Epithelial cell of alveolus of lung (primary cell): ENCODE data around the gene NUDT16. TPM values are rescaled to one million over a fixed set of nuclear protein-coding genes. Genes with fewer than 3 reads are reported as not detected.

Source experiments
- total RNA-seq: library from RNA; depleted of rRNA; stranded (reverse); fragments of >200 nt; gene quantifications from 2 replicates; pipeline ENCODE4 v1.2.1, GENCODE V29; 2015

Gene NUDT16
- 8.1 and 8.9 TPM in 2 replicates for total RNA-seq

GRCh38 chr3:131381445-131382291 is at the start of gene NUDT16:
NUDT16 (plus strand) TSS chr3:131381774; CDS start chr3:131381805, 31 bp downstream.

Other genes starting within 250 kb of the NUDT16 start
- 76.6 and 115 TPM in 2 replicates for gene MRPL3, start 121.2 kb downstream of the NUDT16 start, total RNA-seq